H9 (cell line): ENCODE results near the gene CENPM. TPM values are rescaled to one million over a fixed set of nuclear protein-coding genes. Genes with fewer than 3 reads are reported as not detected.

Experiments
- DNase-seq: peaks from one replicate; pipeline ENCODE4 v3.0.0-alpha.2; 2017
- H2AFZ ChIP-seq: one replicate; pipeline ENCODE4 v1.6.1; 2013; ENCODE audit warnings: mild to moderate bottlenecking, low read length, control low read depth, moderate library complexity
- H2AK5ac ChIP-seq: 2 replicates; pipeline ENCODE4 v1.6.1; 2013; ENCODE audit warnings: low read length, control low read depth, mixed read lengths; ENCODE audit not compliant: insufficient read length
- H2BK120ac ChIP-seq: one replicate; pipeline ENCODE4 v1.6.1; 2013; ENCODE audit warnings: low read depth, mild to moderate bottlenecking, low read length, control low read depth, inconsistent platforms; ENCODE audit not compliant: poor library complexity, severe bottlenecking
- H2BK12ac ChIP-seq: 2 replicates; pipeline ENCODE4 v1.6.1; 2013; ENCODE audit warnings: low read length, control low read depth, mixed read lengths, low read depth; ENCODE audit not compliant: insufficient read length
- H2BK15ac ChIP-seq: 2 replicates; pipeline ENCODE4 v1.6.1; 2013; ENCODE audit warnings: low read depth, low read length, control low read depth
- H2BK20ac ChIP-seq: one replicate; pipeline ENCODE4 v1.6.1; 2013; ENCODE audit warnings: low read depth, mild to moderate bottlenecking, low read length, control low read depth, inconsistent platforms; ENCODE audit not compliant: poor library complexity, severe bottlenecking
- H2BK5ac ChIP-seq: 2 replicates; pipeline ENCODE4 v1.6.1; 2013; ENCODE audit warnings: low read length, control low read depth, mixed read lengths; ENCODE audit not compliant: insufficient read length
- H3K14ac ChIP-seq: 2 replicates; pipeline ENCODE4 v1.6.1; 2013; ENCODE audit warnings: low read length, control low read depth; ENCODE audit not compliant: insufficient read depth
- H3K18ac ChIP-seq: 2 replicates; pipeline ENCODE4 v1.6.1; 2013; ENCODE audit warnings: low read depth, mild to moderate bottlenecking, mixed read lengths, low read length, control low read depth; ENCODE audit not compliant: insufficient read length
- H3K23ac ChIP-seq: 2 replicates; pipeline ENCODE4 v1.6.1; 2013; ENCODE audit warnings: low read length, control low read depth, mixed read lengths, low read depth; ENCODE audit not compliant: insufficient read length
- H3K23me2 ChIP-seq: 2 replicates; pipeline ENCODE4 v1.6.1; 2013; ENCODE audit warnings: low read depth, mild to moderate bottlenecking, mixed read lengths, low read length, control low read depth; ENCODE audit not compliant: insufficient read length, poor library complexity, severe bottlenecking
- H3K27ac ChIP-seq: 2 replicates; pipeline ENCODE4 v1.5.1; 2013; ENCODE audit warnings: low read length, control low read depth, mixed read lengths, low read depth; ENCODE audit not compliant: insufficient read length
- H3K27me3 ChIP-seq: 2 replicates; pipeline ENCODE4 v1.6.1; 2013; ENCODE audit warnings: low read length, control low read depth, inconsistent platforms; ENCODE audit not compliant: insufficient read depth
- H3K4ac ChIP-seq: 2 replicates; pipeline ENCODE4 v1.6.1; 2013; ENCODE audit warnings: low read depth, mild to moderate bottlenecking, control low read depth, inconsistent platforms, low read length, moderate library complexity
- H3K4me1 ChIP-seq: 2 replicates; pipeline ENCODE4 v1.6.1; 2013; ENCODE audit warnings: low read length, control low read depth, inconsistent platforms; ENCODE audit not compliant: insufficient read depth
- H3K4me2 ChIP-seq: 2 replicates; pipeline ENCODE4 v1.6.1; 2013; ENCODE audit warnings: low read length, control low read depth, mixed read lengths; ENCODE audit not compliant: insufficient read length, insufficient read depth
- H3K56ac ChIP-seq: 2 replicates; pipeline ENCODE4 v1.6.1; 2013; ENCODE audit warnings: low read depth, mild to moderate bottlenecking, mixed read lengths, low read length, control low read depth; ENCODE audit not compliant: insufficient read length
- H3K79me1 ChIP-seq: 2 replicates; pipeline ENCODE4 v1.6.1; 2013; ENCODE audit warnings: low read depth, mild to moderate bottlenecking, moderate library complexity, low read length, control low read depth, inconsistent platforms; ENCODE audit not compliant: insufficient read depth, poor library complexity, severe bottlenecking
- H3K79me2 ChIP-seq: 2 replicates; pipeline ENCODE4 v1.6.1; 2013; ENCODE audit warnings: low read length, control low read depth, inconsistent platforms; ENCODE audit not compliant: insufficient read depth
- H3K9ac ChIP-seq: 2 replicates; pipeline ENCODE4 v1.6.1; 2013; ENCODE audit warnings: low read length, control low read depth, mixed read lengths; ENCODE audit not compliant: insufficient read length; ENCODE audit errors: extremely low read depth
- H3K9me3 ChIP-seq: one replicate; pipeline ENCODE4 v1.6.1; 2013; ENCODE audit warnings: low read depth, low read length, inconsistent platforms; ENCODE audit not compliant: control insufficient read depth
- H3T11ph ChIP-seq: one replicate; pipeline ENCODE4 v1.6.1; 2013; ENCODE audit warnings: mild to moderate bottlenecking, low read length, control low read depth, inconsistent platforms
- H4K20me1 ChIP-seq: one replicate; pipeline ENCODE4 v1.6.1; 2013; ENCODE audit not compliant: control insufficient read depth, insufficient read length, insufficient read depth
- H4K5ac ChIP-seq: 2 replicates; pipeline ENCODE4 v1.6.1; 2013; ENCODE audit warnings: low read depth, mild to moderate bottlenecking, mixed read lengths, low read length, control low read depth; ENCODE audit not compliant: insufficient read length
- H4K8ac ChIP-seq: replicated peaks from 2 replicates; pipeline ENCODE4 v1.6.1; 2013; ENCODE audit warnings: low read length, control low read depth, mixed read lengths, low read depth; ENCODE audit not compliant: insufficient read length
- H4K91ac ChIP-seq: 2 replicates; pipeline ENCODE4 v1.6.1; 2013; ENCODE audit warnings: low read depth, mild to moderate bottlenecking, moderate library complexity, mixed read lengths, low read length, control low read depth; ENCODE audit not compliant: insufficient read length
- H3K27ac Mint-ChIP-seq, 3 experiments: 2 replicates in 2 of 3; 3 replicates in 1 of 3; pipeline ENCODE4 v1.8.0; 2020 to 2021; ENCODE audit warnings: mixed read lengths in 3 of 3, mild to moderate bottlenecking in 1 of 3, moderate library complexity in 1 of 3
- H3K27me3 Mint-ChIP-seq: 2 replicates; pipeline ENCODE4 v1.8.0; 2021; ENCODE audit warnings: low read depth, mild to moderate bottlenecking, moderate library complexity, mixed read lengths
- H3K36me3 Mint-ChIP-seq, 3 experiments: 2 replicates in 2 of 3; 3 replicates in 1 of 3; pipeline ENCODE4 v1.8.0; 2020 to 2021; ENCODE audit warnings: low read depth in 3 of 3, mixed read lengths in 3 of 3; ENCODE audit not compliant: insufficient read depth in 1 of 3
- H3K4me1 Mint-ChIP-seq, 2 experiments: 2 replicates each; pipeline ENCODE4 v1.8.0; 2020; ENCODE audit warnings: mixed read lengths in 2 of 2
- H3K4me3 Mint-ChIP-seq, 2 experiments: 2 replicates in 1 of 2; 3 replicates in 1 of 2; pipeline ENCODE4 v1.8.0; 2020 to 2021; ENCODE audit warnings: mild to moderate bottlenecking in 2 of 2, mixed read lengths in 2 of 2, moderate library complexity in 1 of 2
- H3K9me3 Mint-ChIP-seq, 2 experiments: 2 replicates in 1 of 2; 3 replicates in 1 of 2; pipeline ENCODE4 v1.8.0; 2020; ENCODE audit warnings: mild to moderate bottlenecking in 2 of 2, mixed read lengths in 2 of 2, moderate library complexity in 1 of 2
- WGBS: extraction: QIAGEN DNeasy Blood & Tissue Kit; methylation state at CpG from one replicate; pipeline ENCODE4 v1.1.7; 2013; ENCODE audit warnings: missing lambda C conversion rate, low lambda C conversion rate, mixed read lengths; ENCODE audit not compliant: insufficient read length; ENCODE audit errors: extremely low coverage; 5-methylcytosine and 5-hydroxymethylcytosine counted together
- total RNA-seq: library from RNA; stranded (reverse); gene quantifications from 2 replicates; pipeline ENCODE4 v1.2.1, GENCODE V29; 2021
- TF ChIP-seq, protein P1 (sequence below): fragments of 200-600 bp; sonication (generic); conservative IDR thresholded peaks from 3 replicates; pipeline ENCODE4 v1.8.0; 2021; ENCODE audit warnings: antibody characterized with exemption, mild to moderate bottlenecking

CENPM gene
- total RNA-seq, 1 experiment from 2014 or later = 36.5 TPM

DNA sequence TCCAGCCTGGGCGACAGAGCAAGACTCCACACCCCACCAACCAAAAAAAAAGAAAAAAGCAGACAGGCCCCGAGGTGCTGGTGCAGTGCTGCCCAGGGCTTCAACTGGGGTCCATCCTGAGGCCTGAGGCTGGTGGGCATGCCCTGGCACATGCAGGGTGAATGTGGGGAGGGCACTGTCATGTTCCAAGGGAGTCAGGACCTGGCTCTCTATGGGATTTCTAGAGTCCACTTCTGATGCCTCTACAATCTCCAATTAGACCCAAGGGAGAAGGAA lies 10.1 kb downstream of the CENPM start:
- no peak overlapping the region for H3K23ac ChIP-seq
- H2BK20ac ChIP-seq = no peak overlapping the region
- peaks cover 2% of the 10 kb centered on the region for H4K20me1 ChIP-seq
- no peaks in the 10 kb centered on the region for H3K79me1 ChIP-seq
- no peak overlapping the region for H2AK5ac ChIP-seq
- H2BK5ac ChIP-seq = no peak overlapping the region
- Mint-ChIP-seq H3K27me3 (no peaks in the 10 kb centered on the region; the same call in 1 of the 2 replicates), H3K4me3 (no peak overlapping the region), H3K9me3 (no peaks in the 10 kb centered on the region; a peak in 1 of 5 replicates), H3K36me3 (peaks cover 33 to 50% (median 45%) of the 10 kb centered on the region in 3 experiments; a peak in 6 of 7 replicates), H3K27ac (no peak overlapping the region), H3K4me1 (peaks cover 9 to 14% of the 10 kb centered on the region in 2 experiments; a peak in 3 of 4 replicates)
- H3K27ac ChIP-seq = no peak overlapping the region
- H3K23me2 ChIP-seq = no peaks in the 10 kb centered on the region
- no peak overlapping the region; the same call in 1 of the 2 replicates for H3K14ac ChIP-seq
- TF ChIP-seq, protein P1, sequence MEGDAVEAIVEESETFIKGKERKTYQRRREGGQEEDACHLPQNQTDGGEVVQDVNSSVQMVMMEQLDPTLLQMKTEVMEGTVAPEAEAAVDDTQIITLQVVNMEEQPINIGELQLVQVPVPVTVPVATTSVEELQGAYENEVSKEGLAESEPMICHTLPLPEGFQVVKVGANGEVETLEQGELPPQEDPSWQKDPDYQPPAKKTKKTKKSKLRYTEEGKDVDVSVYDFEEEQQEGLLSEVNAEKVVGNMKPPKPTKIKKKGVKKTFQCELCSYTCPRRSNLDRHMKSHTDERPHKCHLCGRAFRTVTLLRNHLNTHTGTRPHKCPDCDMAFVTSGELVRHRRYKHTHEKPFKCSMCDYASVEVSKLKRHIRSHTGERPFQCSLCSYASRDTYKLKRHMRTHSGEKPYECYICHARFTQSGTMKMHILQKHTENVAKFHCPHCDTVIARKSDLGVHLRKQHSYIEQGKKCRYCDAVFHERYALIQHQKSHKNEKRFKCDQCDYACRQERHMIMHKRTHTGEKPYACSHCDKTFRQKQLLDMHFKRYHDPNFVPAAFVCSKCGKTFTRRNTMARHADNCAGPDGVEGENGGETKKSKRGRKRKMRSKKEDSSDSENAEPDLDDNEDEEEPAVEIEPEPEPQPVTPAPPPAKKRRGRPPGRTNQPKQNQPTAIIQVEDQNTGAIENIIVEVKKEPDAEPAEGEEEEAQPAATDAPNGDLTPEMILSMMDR = no peak
- no peaks in the 10 kb centered on the region for H3K27me3 ChIP-seq
- no peaks in the 10 kb centered on the region for H3K9me3 ChIP-seq
- no CpG with 5 or more reads among the region's 2 CpGs for WGBS
- no peak overlapping the region for H2BK12ac ChIP-seq
- H4K5ac ChIP-seq = no peak overlapping the region
- no peak overlapping the region for H3T11ph ChIP-seq
- H2BK120ac ChIP-seq = no peak overlapping the region
- H3K56ac ChIP-seq = no peak overlapping the region
- no peak overlapping the region for H3K4ac ChIP-seq
- H4K8ac ChIP-seq = no peak overlapping the region
- H3K4me1 ChIP-seq = no peaks in the 10 kb centered on the region
- DNase-seq = no peak
- H4K91ac ChIP-seq = no peak overlapping the region
- H3K18ac ChIP-seq = no peak overlapping the region
- H2AFZ ChIP-seq = no peak overlapping the region
- H3K9ac ChIP-seq = no peak overlapping the region
- H2BK15ac ChIP-seq = no peak overlapping the region
- H3K4me2 ChIP-seq = no peak overlapping the region
- no peaks in the 10 kb centered on the region for H3K79me2 ChIP-seq
